ENCODE results near the gene ERI3.

GRCh38 chr1:44284184-44284583, 70.9 kb downstream of the ERI3 start:
- TF ChIP-seq CTCF (IDR thresholded peaks at IDR 0.05; ENCODE audit: low read length) (no peak), EZH2 (IDR thresholded peaks at IDR 0.05; ENCODE audit: borderline replicate concordance, low read length) (no peak)
